ENCODE data around the gene UQCC2.

DNA sequence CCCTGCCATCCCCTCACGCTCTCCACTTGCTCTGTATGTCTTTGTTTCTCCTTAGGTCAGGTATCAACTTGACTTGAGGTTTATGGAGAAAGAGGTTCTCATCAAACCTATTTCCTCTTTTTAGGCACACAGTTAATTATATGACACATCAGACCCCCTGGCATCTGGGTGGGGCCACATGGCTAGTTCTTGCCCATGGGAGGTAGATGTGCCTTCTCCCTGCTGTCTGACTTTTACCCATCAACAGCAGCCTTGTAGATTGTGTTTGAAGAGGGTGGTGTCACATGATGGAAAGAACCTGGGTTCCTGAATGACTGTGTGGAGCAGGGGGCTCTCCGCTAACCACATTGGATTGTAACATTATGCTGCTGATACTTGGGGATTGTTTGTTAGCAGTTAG is 7.2 kb upstream of the UQCC2 start:
- TF ChIP-seq, protein P1, sequence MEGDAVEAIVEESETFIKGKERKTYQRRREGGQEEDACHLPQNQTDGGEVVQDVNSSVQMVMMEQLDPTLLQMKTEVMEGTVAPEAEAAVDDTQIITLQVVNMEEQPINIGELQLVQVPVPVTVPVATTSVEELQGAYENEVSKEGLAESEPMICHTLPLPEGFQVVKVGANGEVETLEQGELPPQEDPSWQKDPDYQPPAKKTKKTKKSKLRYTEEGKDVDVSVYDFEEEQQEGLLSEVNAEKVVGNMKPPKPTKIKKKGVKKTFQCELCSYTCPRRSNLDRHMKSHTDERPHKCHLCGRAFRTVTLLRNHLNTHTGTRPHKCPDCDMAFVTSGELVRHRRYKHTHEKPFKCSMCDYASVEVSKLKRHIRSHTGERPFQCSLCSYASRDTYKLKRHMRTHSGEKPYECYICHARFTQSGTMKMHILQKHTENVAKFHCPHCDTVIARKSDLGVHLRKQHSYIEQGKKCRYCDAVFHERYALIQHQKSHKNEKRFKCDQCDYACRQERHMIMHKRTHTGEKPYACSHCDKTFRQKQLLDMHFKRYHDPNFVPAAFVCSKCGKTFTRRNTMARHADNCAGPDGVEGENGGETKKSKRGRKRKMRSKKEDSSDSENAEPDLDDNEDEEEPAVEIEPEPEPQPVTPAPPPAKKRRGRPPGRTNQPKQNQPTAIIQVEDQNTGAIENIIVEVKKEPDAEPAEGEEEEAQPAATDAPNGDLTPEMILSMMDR (IDR thresholded peaks at IDR 0.05; ENCODE audit: control extremely low read depth in 1 of 3, insufficient read depth in 1 of 3, low read depth in 1 of 3, low read length in 3 of 3), result no peak
- TF ChIP-seq EP300 (IDR thresholded peaks at IDR 0.05; ENCODE audit: borderline replicate concordance in 1 of 2, low read depth in 2 of 2, low read length in 2 of 2) (no peak), MAFK (IDR thresholded peaks at IDR 0.05; ENCODE audit: low read depth, low read length) (no peak), CEBPB (IDR thresholded peaks at IDR 0.05; ENCODE audit: low read depth, low read length) (no peak)
